IMR-90 (cell line): ENCODE results near the gene BRD4.

Experiments
- CEBPB ChIP-seq: IDR thresholded peaks from 2 replicates; pipeline ENCODE4 v1.6.1; 2012; ENCODE audit warnings: low read depth, low read length, improper control_type of control experiment
- SMC3 ChIP-seq: fragments of 150-350 bp; IDR thresholded peaks from 2 replicates; pipeline ENCODE4 v1.6.1; 2016; ENCODE audit warnings: low read depth, mild to moderate bottlenecking, antibody characterized with exemption, low read length, moderate library complexity
- TF ChIP-seq, protein P1 (sequence below): conservative IDR thresholded peaks from 2 replicates; pipeline ENCODE4 v1.5.1; 2012; ENCODE audit warnings: mild to moderate bottlenecking, low read depth, low read length, improper control_type of control experiment

DNA sequence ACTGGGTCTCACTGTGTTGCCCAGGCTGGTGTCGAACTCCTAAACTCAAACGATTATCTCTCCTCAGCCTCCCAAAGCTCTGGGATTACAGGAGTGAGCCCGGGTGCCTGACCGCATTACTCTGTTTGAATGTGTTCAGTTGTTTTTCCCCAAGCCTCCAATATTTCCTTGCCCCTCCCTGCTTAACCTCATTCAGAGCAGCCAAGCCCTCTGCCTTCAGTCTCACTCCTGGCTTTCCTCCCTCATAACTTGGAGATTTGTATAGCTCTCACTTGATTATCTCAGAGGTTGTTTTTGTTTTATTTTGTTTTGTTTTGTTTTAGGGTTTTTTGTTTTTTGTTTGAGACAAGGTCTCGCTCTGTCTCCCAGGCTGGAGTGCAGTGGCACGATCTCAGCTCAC, 111.5 kb downstream of the BRD4 start:
- no peak for TF ChIP-seq SMC3
- TF ChIP-seq, protein P1, sequence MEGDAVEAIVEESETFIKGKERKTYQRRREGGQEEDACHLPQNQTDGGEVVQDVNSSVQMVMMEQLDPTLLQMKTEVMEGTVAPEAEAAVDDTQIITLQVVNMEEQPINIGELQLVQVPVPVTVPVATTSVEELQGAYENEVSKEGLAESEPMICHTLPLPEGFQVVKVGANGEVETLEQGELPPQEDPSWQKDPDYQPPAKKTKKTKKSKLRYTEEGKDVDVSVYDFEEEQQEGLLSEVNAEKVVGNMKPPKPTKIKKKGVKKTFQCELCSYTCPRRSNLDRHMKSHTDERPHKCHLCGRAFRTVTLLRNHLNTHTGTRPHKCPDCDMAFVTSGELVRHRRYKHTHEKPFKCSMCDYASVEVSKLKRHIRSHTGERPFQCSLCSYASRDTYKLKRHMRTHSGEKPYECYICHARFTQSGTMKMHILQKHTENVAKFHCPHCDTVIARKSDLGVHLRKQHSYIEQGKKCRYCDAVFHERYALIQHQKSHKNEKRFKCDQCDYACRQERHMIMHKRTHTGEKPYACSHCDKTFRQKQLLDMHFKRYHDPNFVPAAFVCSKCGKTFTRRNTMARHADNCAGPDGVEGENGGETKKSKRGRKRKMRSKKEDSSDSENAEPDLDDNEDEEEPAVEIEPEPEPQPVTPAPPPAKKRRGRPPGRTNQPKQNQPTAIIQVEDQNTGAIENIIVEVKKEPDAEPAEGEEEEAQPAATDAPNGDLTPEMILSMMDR, result no peak
- TF ChIP-seq CEBPB, result no peak
